HG02642 (cell line): Measurements from ENCODE around the gene FOS.
A peak's percentile ranks its signal among the peaks of the same experiment; 100 is the strongest.

Experiments
- ATAC-seq: cut with Tn5 transposase; IDR thresholded peaks from one replicate; pipeline ENCODE4 v1.9.1; 2021; ENCODE audit warnings: mild to moderate bottlenecking; ENCODE audit not compliant: unreplicated experiment, poor library complexity

FOS gene

GRCh38 chr14:75249958-75250336, 28.7 kb upstream of the FOS start:
- ATAC-seq, result peak; percentile 13

- ATAC-seq, result no peak
Measured at GRCh38 chr14:75250800-75251199, 27.8 kb upstream of the FOS start.

- no peak for ATAC-seq
Measured at GRCh38 chr14:75252254-75252837, 26.3 kb upstream of the FOS start.

- ATAC-seq, result no peak
Measured at GRCh38 chr14:75254381-75254822, 24.2 kb upstream of the FOS start.

- ATAC-seq, result no peak
Measured at GRCh38 chr14:75254901-75255584, 23.6 kb upstream of the FOS start.

- no peak for ATAC-seq
Measured at GRCh38 chr14:75258079-75258802, 20.4 kb upstream of the FOS start.

GRCh38 chr14:75258803-75259509, 19.7 kb upstream of the FOS start:
- peak; percentile 98 for ATAC-seq

GRCh38 chr14:75259510-75259855, 19.1 kb upstream of the FOS start:
- no peak for ATAC-seq

- no peak for ATAC-seq
Measured at GRCh38 chr14:75260025-75260763, 18.4 kb upstream of the FOS start.

- ATAC-seq, result no peak
Measured at GRCh38 chr14:75261820-75262219, 16.8 kb upstream of the FOS start.

- ATAC-seq, result no peak
Measured at GRCh38 chr14:75262641-75263040, 16.0 kb upstream of the FOS start.

GRCh38 chr14:75264036-75264435, 14.6 kb upstream of the FOS start:
- no peak for ATAC-seq

- ATAC-seq, result no peak
Measured at GRCh38 chr14:75267141-75267721, 11.4 kb upstream of the FOS start.

- no peak for ATAC-seq
Measured at GRCh38 chr14:75268633-75269550, 9.7 kb upstream of the FOS start.

- no peak for ATAC-seq
Measured at GRCh38 chr14:75271514-75271913, 7.1 kb upstream of the FOS start.

GRCh38 chr14:75273272-75274049, 5.2 kb upstream of the FOS start:
- ATAC-seq, result no peak

- ATAC-seq, result no peak
Measured at GRCh38 chr14:75274050-75274898, 4.4 kb upstream of the FOS start.
